GM19238 (cell line): ENCODE measurements around the gene CSGALNACT2.

Experiments used
- DNase-seq: peaks from one replicate; pipeline ENCODE4 v3.0.0; 2011; ENCODE audit warnings: low spot score; ENCODE audit not compliant: insufficient read length

The CSGALNACT2 gene

DNA sequence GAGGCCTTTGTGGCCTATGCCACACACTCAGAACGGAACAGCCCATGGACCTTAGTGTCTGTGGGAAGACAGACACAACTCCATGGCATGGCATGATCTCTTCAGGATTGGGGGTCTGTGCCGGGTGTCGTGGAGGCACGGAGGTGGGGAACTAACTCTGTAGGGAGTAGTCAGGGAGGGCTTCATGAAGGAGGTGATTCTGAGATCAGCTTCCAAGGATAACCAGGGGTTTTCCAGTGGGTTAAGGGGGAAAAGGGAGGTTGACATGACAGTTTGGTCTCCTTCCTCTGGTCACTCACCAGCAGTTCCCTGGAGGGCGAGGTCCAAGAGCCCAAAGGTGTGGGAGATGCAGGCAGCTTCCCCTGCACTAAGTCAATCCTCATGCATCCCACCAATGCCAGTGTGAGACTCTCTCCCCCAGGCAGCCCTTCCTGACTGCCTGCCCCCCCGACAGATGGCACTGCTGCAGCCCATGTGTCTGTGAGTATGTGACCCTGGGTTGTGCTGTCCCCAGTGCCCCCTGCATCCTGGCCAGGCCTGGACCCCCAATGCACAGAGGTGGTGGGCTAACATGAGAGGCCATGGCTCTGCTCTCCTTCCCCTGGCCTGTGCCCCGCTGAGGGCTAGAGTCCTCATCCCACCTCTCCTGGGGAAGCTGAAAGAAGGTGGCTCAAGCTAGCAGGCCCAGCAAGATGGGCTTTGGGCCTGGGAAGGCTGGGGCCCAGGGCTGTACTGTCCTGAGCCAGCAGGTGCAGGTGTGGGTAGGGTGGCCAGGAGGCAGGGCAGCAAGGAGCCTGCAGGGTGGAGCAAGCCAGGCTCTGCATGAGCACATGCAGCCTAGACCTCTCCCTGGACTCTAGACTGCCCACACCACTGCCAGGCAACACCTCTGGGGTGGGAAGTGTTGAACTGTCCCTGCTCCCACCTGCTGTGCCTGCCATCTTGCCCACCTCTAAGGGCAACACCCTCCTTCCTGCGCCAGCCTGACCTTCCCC is 88.9 kb downstream of the CSGALNACT2 start:
- DNase-seq = no peak

DNA sequence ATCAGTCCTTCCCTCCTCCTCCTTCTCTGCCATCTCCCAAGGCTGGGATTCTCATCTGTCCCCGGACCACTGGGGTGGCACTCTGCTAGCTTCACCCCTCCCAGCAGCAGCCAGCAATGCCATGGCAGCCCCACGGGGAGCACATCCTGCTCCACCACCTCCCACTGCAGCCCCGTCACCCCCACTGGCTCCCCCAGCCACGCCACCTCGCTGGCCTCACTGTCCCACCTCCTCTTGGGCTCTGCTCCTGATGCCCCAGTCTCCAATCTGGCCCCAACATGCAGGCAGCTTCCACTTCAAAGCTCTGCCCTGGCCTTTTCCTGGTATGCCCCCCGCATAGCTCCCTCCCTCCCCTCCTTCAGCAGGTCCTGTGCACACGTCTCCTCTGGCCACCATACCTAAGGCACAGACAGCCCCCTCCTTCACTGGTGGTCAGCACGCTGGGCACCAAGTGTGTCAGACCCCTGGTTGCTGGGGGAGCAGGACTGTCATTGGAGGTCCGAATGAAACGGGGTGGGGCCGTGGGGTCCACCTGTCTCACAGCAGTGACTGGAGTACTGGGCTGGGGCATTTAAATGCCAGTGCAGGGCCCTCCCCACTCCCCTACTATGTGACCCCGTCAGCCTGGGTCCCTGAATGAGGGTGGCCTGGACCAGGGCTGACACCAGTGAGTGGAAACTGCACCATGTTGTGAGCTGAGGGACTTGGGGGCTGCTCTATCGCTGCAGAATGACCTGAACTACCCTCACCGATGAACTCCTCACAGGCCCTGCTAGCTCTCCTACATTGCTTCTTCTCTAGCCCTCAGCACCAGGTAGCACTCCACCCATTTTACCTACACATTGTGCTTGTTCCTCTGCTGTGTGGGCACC is 89.9 kb downstream of the CSGALNACT2 start:
- DNase-seq = no peak

DNA sequence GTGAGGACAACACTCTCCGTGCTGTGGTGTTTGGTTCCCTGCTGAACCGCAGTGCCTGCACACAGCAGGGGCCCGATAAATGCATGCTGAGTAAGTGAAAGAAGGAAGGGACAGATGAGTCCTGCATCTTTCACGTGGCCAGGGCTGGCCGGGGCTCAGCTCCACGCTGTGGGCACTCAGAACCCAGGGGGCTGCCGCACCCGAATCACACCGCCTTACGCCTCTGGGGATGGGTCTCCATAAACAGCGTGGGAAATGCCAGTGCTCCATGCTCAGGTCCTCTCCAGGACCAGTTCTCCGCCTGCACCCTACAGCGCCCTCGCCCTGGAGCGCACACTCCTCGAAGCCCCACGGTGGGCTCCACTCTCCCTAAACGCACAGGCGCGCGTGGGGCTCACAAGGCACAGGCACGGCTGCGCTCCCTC is 90.5 kb downstream of the CSGALNACT2 start:
- DNase-seq = no peak

DNA sequence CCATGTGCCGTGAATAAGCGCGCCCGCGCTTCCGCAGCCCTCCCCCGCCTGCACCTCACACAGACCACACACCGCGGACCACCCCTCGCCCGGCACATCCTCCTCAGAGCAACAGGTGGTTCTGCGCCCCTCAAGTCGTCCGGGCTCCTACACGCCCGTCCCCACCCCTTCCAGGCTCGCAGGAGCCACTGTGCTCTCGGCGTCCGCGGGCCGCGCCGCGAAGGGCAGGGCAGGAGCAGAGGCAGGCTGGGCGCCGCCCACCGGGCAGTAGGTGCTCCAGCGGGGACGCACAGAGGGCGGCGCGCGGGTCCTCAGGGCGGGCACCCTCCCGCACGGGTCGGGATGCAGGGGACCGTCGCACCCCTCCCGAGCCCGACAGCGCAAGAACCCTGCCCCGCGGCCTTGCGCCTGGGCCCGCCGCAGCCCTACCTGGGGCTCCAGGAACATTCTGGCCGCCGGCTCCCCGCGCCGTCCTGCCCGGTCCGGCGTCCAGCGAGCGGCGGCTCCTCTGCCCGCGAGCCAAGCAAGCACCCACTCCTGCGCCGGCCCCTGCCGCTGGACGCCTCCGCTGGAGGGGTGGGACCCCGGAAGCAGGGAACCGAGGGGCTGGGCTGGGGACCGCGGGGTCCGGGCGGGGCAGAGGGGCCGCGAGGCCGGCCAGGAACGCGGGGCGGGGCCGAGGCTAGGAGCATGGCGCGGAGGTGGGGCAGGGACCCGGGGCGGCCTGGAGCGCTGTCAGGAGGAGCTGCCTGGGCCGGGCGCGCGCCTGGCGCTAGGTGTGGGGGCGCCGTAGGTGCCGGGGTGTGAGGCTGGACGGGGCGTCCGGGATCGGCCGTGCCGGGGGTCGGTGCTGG is 91.2 kb downstream of the CSGALNACT2 start:
- no peak for DNase-seq

DNA sequence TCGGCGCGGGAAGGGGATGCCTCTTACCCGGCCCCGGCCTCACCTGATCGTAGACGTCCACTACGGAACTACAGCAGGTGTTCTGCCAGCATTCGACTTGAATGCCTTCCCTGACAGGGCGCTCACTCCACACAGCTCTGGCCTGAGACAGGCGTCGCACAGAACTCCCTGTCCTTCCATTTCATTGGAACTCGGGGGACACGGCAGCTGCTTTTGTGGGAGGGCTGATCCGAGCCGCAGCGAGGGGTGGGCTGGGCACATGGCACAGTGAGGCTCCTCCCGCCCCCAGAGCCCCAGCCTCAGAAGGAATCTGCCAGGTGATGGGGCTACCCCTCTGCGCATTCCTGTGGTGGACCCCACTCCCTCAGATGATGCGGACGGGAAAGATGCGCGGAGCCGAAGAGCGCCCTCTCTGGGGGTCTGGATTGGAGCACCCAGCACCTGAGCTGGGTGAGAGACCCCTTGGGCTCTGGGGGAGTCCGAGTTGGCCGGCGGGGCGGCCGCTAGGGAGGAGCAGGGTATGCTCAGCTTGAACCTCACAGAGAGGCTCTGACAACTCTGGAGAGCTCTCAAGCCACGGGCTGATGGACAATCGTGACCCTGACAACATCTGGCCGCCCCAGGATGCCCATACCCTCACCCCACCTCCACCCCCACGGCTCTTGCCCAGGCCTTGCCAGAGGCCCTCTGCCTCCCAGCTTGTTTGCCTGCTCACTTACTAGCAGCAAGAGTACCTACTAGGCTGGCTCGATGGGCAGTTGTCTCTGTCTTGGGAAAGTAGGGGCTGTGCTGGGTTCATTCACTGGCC is 92.1 kb downstream of the CSGALNACT2 start:
- no peak for DNase-seq

DNA sequence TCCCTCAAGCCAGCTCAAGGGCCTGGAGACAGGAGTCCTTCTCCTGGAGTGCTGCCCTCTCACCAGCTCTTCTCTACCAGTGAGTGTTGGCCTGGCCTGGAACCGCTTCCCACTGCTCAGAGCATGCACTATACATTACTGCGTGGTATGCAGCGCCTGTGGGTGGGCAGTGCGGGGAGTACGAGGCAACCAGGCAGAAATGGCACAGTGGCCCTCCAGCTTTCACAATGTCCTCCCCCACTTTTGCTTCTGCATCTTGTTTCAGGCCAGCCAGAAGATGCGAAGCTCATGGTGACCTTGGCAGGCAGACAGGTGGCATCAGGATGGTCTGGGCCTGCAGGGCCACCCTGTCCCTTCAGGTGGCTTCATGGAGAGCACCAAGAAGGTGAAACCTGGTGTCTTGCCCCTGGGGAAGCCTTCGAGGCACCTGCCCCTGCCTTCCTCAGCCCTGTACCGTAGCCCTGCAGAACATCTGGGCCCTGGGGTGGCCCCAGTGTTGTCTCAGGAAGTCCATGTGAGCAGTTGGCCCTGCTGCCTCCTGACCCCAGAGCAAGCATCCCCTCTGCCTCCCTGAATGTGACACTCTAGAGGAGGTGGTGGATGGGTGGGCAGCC is 92.8 kb downstream of the CSGALNACT2 start:
- DNase-seq = no peak

DNA sequence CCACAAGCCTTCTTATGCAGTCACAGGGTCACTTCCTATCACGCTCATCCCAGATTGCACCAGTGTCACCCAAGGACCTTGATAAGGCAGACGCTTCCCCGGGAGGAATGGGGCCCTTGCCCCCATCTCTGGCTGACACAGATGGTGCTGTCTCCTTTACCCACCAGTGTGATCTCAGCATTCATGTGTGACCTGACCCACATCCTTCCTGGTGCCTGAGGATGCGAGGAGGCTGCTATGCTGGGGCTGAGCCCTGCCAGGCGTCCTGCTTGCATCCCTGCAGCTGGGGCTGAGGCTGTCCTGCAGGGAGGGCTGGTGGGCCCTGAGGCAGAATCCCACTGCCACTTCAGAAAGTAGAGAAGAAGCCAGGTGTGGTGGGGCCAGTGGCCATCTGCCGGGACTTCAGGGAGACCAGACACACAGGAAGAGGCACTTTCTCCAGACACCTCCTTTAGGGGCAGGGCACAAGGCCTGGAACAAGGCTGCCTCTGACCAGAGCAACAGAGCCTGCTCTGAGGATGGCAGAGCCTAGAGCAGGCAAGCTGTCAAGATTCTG is 93.4 kb downstream of the CSGALNACT2 start:
- no peak for DNase-seq

DNA sequence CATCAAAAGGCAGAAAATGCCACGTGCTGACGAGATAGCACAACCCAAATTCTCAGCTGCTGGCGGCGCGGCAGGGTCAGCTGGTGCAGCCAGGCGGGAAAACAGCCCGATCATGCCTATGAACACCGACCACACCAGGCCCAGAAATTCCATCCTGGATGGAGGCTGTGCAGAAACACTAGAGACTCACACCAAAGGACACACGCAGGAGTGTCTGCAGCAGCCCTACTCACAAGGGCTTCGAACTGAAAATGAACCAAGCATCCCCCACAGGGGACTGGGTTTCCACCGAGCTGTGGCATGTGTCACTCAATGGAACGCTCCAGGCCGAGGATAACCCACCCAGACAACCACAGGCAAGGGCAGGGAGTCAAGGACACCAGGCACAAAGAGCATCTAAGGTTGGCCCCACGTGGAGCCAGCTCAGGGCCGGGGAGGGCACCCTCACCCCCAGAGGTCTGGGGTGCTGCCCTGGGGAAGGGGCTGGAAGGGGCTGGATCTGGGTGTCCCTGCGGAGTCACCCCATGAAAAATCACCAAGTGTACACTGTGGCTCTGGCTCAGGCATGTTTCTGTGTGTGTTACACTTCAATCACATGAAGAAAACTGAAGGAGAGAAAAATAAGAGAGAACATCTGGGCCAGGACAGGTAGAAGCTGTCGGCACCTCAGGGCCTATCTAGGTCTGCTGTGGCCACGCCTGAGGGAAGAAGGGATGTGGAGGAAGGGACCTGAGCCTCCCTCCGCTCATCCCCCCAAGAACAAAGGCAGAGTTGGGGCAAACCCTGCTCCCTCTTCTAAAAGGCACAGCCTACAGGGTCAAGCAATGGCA is 95.6 kb downstream of the CSGALNACT2 start:
- DNase-seq = no peak

DNA sequence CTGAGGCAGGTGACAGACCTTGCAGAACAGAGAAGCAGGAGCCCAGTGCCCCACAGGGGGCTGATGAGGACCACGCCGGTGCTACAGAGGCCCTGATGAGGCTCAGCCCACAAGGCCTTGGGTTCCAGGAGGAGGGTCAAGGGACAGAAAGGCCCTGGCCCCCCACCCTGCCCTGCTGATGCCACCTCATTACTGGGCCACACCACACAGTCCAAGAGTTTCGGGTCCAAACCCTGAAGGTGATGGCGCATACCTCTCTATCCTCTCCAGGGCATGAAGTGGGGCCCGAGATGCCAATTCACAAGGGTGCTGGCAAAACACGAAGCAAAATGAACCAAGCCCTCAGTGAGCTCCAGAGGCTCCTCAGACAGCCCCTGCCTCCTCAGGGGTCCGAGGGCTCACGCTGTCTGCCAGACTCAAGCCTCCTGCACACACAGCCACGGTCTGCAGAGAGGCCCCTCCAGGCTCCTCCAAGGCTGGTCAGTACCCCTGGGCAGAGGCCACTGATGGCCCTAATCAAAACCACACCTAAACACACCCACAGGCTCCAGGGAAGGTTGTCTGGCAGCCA is 96.3 kb downstream of the CSGALNACT2 start:
- DNase-seq = no peak
